K562 (cell line): ENCODE results near the gene GUCY2C. TPM values are rescaled to one million over a fixed set of nuclear protein-coding genes. Genes with fewer than 3 reads are reported as not detected.

ENCODE experiments used
- ATAC-seq: fragments of 200-7000 bp; cut with Tn5 transposase; 3 replicates; pipeline ENCODE4 v1.9.1; 2020; ENCODE audit warnings: moderate library complexity
- BruUV-seq: library from RNA; stranded (reverse); fragments of 400-500 nt; replicated peaks from 2 replicates; lab custom pipeline; 2021; lab: Mats Ljungman, UMichigan
- CTCF ChIA-PET: fragments of 300-600 bp; formaldehyde crosslinking; extraction: SDS; loops from one replicate; lab custom pipeline; 2021; ENCODE audit warnings: low intra/inter-chr PET ratio; lab: Yijun Ruan, JAX
- POLR2A ChIA-PET: fragments of 300-600, 350-650 bp; sonication (Branson Sonifier 250); formaldehyde crosslinking; extraction: SDS; loops from one replicate; lab custom pipeline; 2021; ENCODE audit warnings: antibody characterized with exemption, inconsistent platforms; lab: Yijun Ruan, JAX
- DNase-seq, 4 experiments: peaks; one replicate each; pipeline versions ENCODE4 v3.0.0 to v3.0.0-alpha.2; 2011 to 2018; ENCODE audit warnings: low spot score in 3 of 4, mixed read lengths in 3 of 4; ENCODE audit errors: extremely low read depth in 1 of 4
- FAIRE-seq: peaks from 2 replicates; lab custom pipeline; 2011; peaks lifted over from hg19 to GRCh38; lab: Jason Lieb, UNC
- H2AFZ ChIP-seq: 2 replicates; pipeline ENCODE4 v1.6.0; 2011; ENCODE audit warnings: low read depth, low read length, control low read depth, inconsistent platforms
- H3K27ac ChIP-seq: fragments of 200-600 bp; 3 replicates; pipeline ENCODE4 v1.8.0; 2011; ENCODE audit warnings: low read depth, mild to moderate bottlenecking, control low read depth, inconsistent platforms, low read length, moderate library complexity, mixed read lengths; ENCODE audit errors: extremely low read depth
- H3K27me3 ChIP-seq, 2 experiments: fragments of 300-600 bp in 1 of 2; 2 replicates in 1 of 2; 3 replicates in 1 of 2; pipeline versions ENCODE4 v1.6.0 to v1.8.0; 2011; ENCODE audit warnings: inconsistent platforms in 2 of 2, low read length in 2 of 2, mild to moderate bottlenecking in 1 of 2, mixed read lengths in 1 of 2, moderate library complexity in 1 of 2; ENCODE audit not compliant: control insufficient read depth in 2 of 2, insufficient read depth in 2 of 2
- H3K36me3 ChIP-seq: fragments of 300-600 bp; 3 replicates; pipeline ENCODE4 v1.8.0; 2011; ENCODE audit warnings: mild to moderate bottlenecking, low read length, inconsistent platforms; ENCODE audit not compliant: control insufficient read depth, insufficient read depth
- H3K4me1 ChIP-seq, 2 experiments: fragments of 200-600 bp in 1 of 2; replicated peaks in 1 of 2; 2 replicates in 1 of 2; 3 replicates in 1 of 2; pipeline versions ENCODE4 v1.5.1 to v1.8.0; 2011; ENCODE audit warnings: inconsistent platforms in 2 of 2, low read length in 2 of 2, mild to moderate bottlenecking in 1 of 2, mixed read lengths in 1 of 2, moderate library complexity in 1 of 2; ENCODE audit not compliant: control insufficient read depth in 2 of 2, insufficient read depth in 2 of 2
- H3K4me2 ChIP-seq: 2 replicates; pipeline ENCODE4 v1.6.1; 2011; ENCODE audit warnings: low read length, control low read depth, inconsistent platforms, mixed read lengths; ENCODE audit not compliant: insufficient read depth
- H3K4me3 ChIP-seq: fragments of 200-600 bp; sonication (generic), shearing (Covaris generic); 2 replicates; pipeline ENCODE4 v1.5.1; 2016; ENCODE audit warnings: control low read depth, inconsistent platforms
- H3K79me2 ChIP-seq: fragments of 200-600 bp; 3 replicates; pipeline ENCODE4 v1.8.0; 2011; ENCODE audit warnings: low read length, inconsistent platforms; ENCODE audit not compliant: control insufficient read depth, insufficient read depth
- H3K9ac ChIP-seq, 2 experiments: 2 replicates each; pipeline versions ENCODE4 v1.6.0 to v1.6.1; 2011; ENCODE audit warnings: low read depth in 2 of 2, low read length in 2 of 2, control low read depth in 1 of 2, inconsistent platforms in 1 of 2, mild to moderate bottlenecking in 1 of 2, mixed read lengths in 1 of 2; ENCODE audit not compliant: insufficient read depth in 1 of 2
- H3K9me1 ChIP-seq: one replicate; pipeline ENCODE4 v1.6.0; 2011; ENCODE audit warnings: inconsistent platforms, mild to moderate bottlenecking, low read length, moderate library complexity; ENCODE audit not compliant: control insufficient read depth, insufficient read depth
- H3K9me3 ChIP-seq: replicated peaks from 2 replicates; pipeline ENCODE4 v1.5.1; 2011; ENCODE audit warnings: low read depth, low read length, inconsistent platforms; ENCODE audit not compliant: control insufficient read depth, insufficient read depth
- H4K20me1 ChIP-seq: replicated peaks from 2 replicates; pipeline ENCODE4 v1.6.1; 2011; ENCODE audit warnings: low read length, inconsistent platforms, mixed read lengths; ENCODE audit not compliant: control insufficient read depth, insufficient read depth
- CREBBP ChIP-seq: IDR thresholded peaks from one replicate; pipeline ENCODE4 v1.6.1; 2012; ENCODE audit warnings: low read depth, mild to moderate bottlenecking, control low read depth, inconsistent platforms, low read length
- E2F3 ChIP-seq: fragments of 250-450 bp; sonication (Bioruptor Pico); IDR thresholded peaks from 2 replicates; pipeline ENCODE4 v1.4.0; 2020; ENCODE audit warnings: mild to moderate bottlenecking
- ELF1 ChIP-seq: fragments of 200-800 bp; sonication (Bioruptor generic); IDR thresholded peaks from 2 replicates; pipeline ENCODE4 v1.6.1; 2016; ENCODE audit warnings: missing genetic modification characterization, missing compliant biosample characterization
- ETV1 ChIP-seq: fragments of 450-650 bp; conservative IDR thresholded peaks from 2 replicates; pipeline ENCODE4 v1.6.1; 2016; ENCODE audit warnings: missing genetic modification characterization, control low read depth, low read depth, missing compliant biosample characterization
- FOXJ2 ChIP-seq: fragments of 200-800 bp; sonication (Bioruptor generic); IDR thresholded peaks from 2 replicates; pipeline ENCODE4 v1.6.1; 2016; ENCODE audit warnings: missing genetic modification characterization, missing compliant biosample characterization
- IFI16 ChIP-seq: fragments of 250-450 bp; sonication (Bioruptor Pico); IDR thresholded peaks from 2 replicates; pipeline ENCODE4 v2.1.2; 2022; ENCODE audit warnings: mild to moderate bottlenecking, inconsistent platforms
- KHSRP ChIP-seq: fragments of 450-650 bp; IDR thresholded peaks from 2 replicates; pipeline ENCODE4 v1.6.1; 2017
- NR1H2 ChIP-seq: sonication (generic); formaldehyde crosslinking; IDR thresholded peaks from 2 replicates; pipeline ENCODE4 v1.4.0; 2020; ENCODE audit warnings: mild to moderate bottlenecking, missing genetic modification reagents
- NR2F6 ChIP-seq: fragments of 450-650 bp; formaldehyde crosslinking; IDR thresholded peaks from 2 replicates; pipeline ENCODE4 v1.4.0; 2020; ENCODE audit warnings: mild to moderate bottlenecking
- NRF1 ChIP-seq, 2 experiments: fragments of 450-650 bp; IDR thresholded peaks in 1 of 2; conservative IDR thresholded peaks in 1 of 2; 2 replicates each; pipeline ENCODE4 v1.6.1; 2014; ENCODE audit warnings: mild to moderate bottlenecking in 2 of 2
- RBBP5 ChIP-seq: fragments of 200-600 bp; sonication (generic); IDR thresholded peaks from 2 replicates; pipeline ENCODE4 v1.6.1; 2012; ENCODE audit warnings: borderline replicate concordance, mild to moderate bottlenecking, low read length, control low read depth, inconsistent platforms; ENCODE audit not compliant: insufficient read depth, poor library complexity, severe bottlenecking
- RFX1 ChIP-seq: fragments of 450-650 bp; IDR thresholded peaks from 2 replicates; pipeline ENCODE4 v1.6.1; 2016; ENCODE audit warnings: mild to moderate bottlenecking, moderate library complexity
- TCF7 ChIP-seq: sonication (generic); IDR thresholded peaks from 2 replicates; pipeline ENCODE4 v1.6.1; 2016; ENCODE audit warnings: antibody characterized with exemption, borderline replicate concordance
- ZNF311 ChIP-seq: fragments of 250-450 bp; sonication (Bioruptor Pico); IDR thresholded peaks from 2 replicates; pipeline ENCODE4 v1.4.0; 2020; ENCODE audit warnings: mild to moderate bottlenecking, moderate library complexity
- ZNF395 ChIP-seq: fragments of 200-800 bp; sonication (Bioruptor generic); IDR thresholded peaks from 2 replicates; pipeline ENCODE4 v1.6.1; 2017; ENCODE audit warnings: missing genetic modification characterization, missing compliant biosample characterization
- ZNF696 ChIP-seq: fragments of 250-450 bp; sonication (Bioruptor Pico); conservative IDR thresholded peaks from 2 replicates; pipeline ENCODE4 v1.4.0; 2020; ENCODE audit warnings: mild to moderate bottlenecking, moderate library complexity
- WGBS: fragments of 100-300 bp; shearing (Covaris generic); methylation state at CpG from one replicate; pipeline ENCODE4 v1.1.6; 2016; ENCODE audit warnings: low coverage, mixed read lengths; ENCODE audit not compliant: insufficient coverage; ENCODE audit errors: missing lambda C conversion rate; 5-methylcytosine and 5-hydroxymethylcytosine counted together
- in situ Hi-C: fragments of 300-500 bp; cut with MboI; formaldehyde crosslinking; loops from 4 replicates; pipeline ENCODE4 v1.15.0; 2018; ENCODE audit warnings: inconsistent platforms, mixed read lengths
- intact Hi-C: fragments of 100-400 bp; cut with micrococcal nuclease; formaldehyde crosslinking; loops from 2 replicates; pipeline ENCODE4 v1.14.2; 2022
- polyA plus RNA-seq, 8 experiments: library from polyadenylated mRNA; depleted of rRNA in 4 of 8; stranded (reverse) in 5 of 8; unstranded in 3 of 8; fragments of >200 nt; fragmentation: Nextera tagmentation in 2 of 8; fragmentation: Illumina TruSeq in 1 of 8; extraction: Ambion mirVana in 2 of 8; extraction: Trizol in 1 of 8; gene quantifications; 2 replicates each; pipeline versions ENCODE4 v1.2.1 to v1.2.3, GENCODE V29; 2011 to 2014; ENCODE audit warnings: inconsistent platforms in 1 of 8, missing spikeins in 1 of 8
- total RNA-seq, 7 experiments: library from RNA; depleted of rRNA in 6 of 7; stranded (reverse); fragments of >200 nt in 6 of 7; fragmentation: Illumina TruSeq in 2 of 7; extraction: Trizol in 2 of 7; gene quantifications; 2 replicates each; pipeline versions ENCODE4 v1.2.1 to v1.2.3, GENCODE V29; 2011 to 2021; ENCODE audit warnings: low replicate concordance in 1 of 7

The GUCY2C gene
- total and polyA plus RNA-seq, 9 of the 15 experiments (the other 6 are each of a cell fraction or from before 2014, with no cell fraction given) = 0.01 to 0.05 (median 0.04) TPM; not detected in 6

- Histone ChIP-seq H3K4me1 (peaks cover 0 to 7% of the 10 kb centered on the region in 2 experiments; a peak in 2 of 5 replicates), H2AFZ (no peak overlapping the region), H3K9me1 (no peaks in the 10 kb centered on the region), H3K4me3 (no peak overlapping the region), H3K9ac (no peak overlapping the region), H3K4me2 (no peak overlapping the region), H3K27ac (no peak overlapping the region), H3K27me3 (no peaks in the 10 kb centered on the region), H3K79me2 (no peaks in the 10 kb centered on the region), H3K9me3 (no peaks in the 10 kb centered on the region), H3K36me3 (no peaks in the 10 kb centered on the region), H4K20me1 (no peaks in the 10 kb centered on the region)
- ChIA-PET CTCF (no interaction called here), POLR2A (no interaction called here)
- no peak for ATAC-seq
- WGBS = 0% methylated on average over 1 of the region's 1 CpG
- no peak for FAIRE-seq
- BruUV-seq = no TSS peak
- intact Hi-C loops = no loop called here
- DNase-seq = no peak
- in situ Hi-C loops = no loop called here
- no peak for TF ChIP-seq IFI16 (CRISPR knock-in tag)
- no peak for TF ChIP-seq ETV1
- TF ChIP-seq, all 486 proteins: peak for 0
These were observed 104.7 kb downstream of the GUCY2C start for GRCh38 chr12:14591719-14592118.

GRCh38 chr12:14589169-14590004 lies 107.0 kb downstream of the GUCY2C start:
- no peaks in the 10 kb centered on the region for H4K20me1 ChIP-seq
- H3K27me3 ChIP-seq = no peaks in the 10 kb centered on the region
- H3K36me3 ChIP-seq = no peaks in the 10 kb centered on the region
- H3K4me2 ChIP-seq = no peak overlapping the region
- H3K9me3 ChIP-seq = no peaks in the 10 kb centered on the region
- no TSS peak for BruUV-seq
- in situ Hi-C loops (no loop called here), intact Hi-C loops (no loop called here)
- WGBS = 10% methylated on average over 12 of the region's 18 CpGs
- no peak for FAIRE-seq
- H3K79me2 ChIP-seq = no peaks in the 10 kb centered on the region
- H3K4me1 ChIP-seq = peaks cover 0 to 7% of the 10 kb centered on the region in 2 experiments; a peak in 2 of 5 replicates
- ChIA-PET CTCF (no interaction called here), POLR2A (no interaction called here)
- H3K9ac ChIP-seq = no peak overlapping the region; a peak in 1 of 4 replicates
- ATAC-seq = peak; percentile 71
- peak in 1 of 4 experiments; percentile 6 for DNase-seq
- peak overlapping the region; percentile 55; the same call in 1 of the 2 replicates for H2AFZ ChIP-seq
- H3K4me3 ChIP-seq = no peak overlapping the region
- H3K27ac ChIP-seq = no peak overlapping the region
- H3K9me1 ChIP-seq = no peaks in the 10 kb centered on the region
- TF ChIP-seq NR1H2 (CRISPR knock-in tag) (no peak), TCF7 (no peak), ZNF395 (no peak), RFX1 (no peak), E2F3 (CRISPR knock-in tag) (no peak), RBBP5 (no peak), ZNF311 (CRISPR knock-in tag) (no peak), CREBBP (no peak), NR2F6 (CRISPR knock-in tag) (no peak), FOXJ2 (tag) (no peak), ZNF696 (no peak), NRF1 (conservative IDR thresholded peaks at IDR 0.05 in 1 of 2, IDR thresholded peaks at IDR 0.05 in 1 of 2) (no peak), ELF1 (tag) (no peak), KHSRP (no peak)
